ENCODE data around the gene TRIP4.
A peak's percentile ranks its signal among the peaks of the same experiment; 100 is the strongest.
"Not testable (repeated sequence)": the region's sequence is repeated elsewhere in the genome, so short reads cannot be mapped to it uniquely, and the experiment has no call there.

TRIP4 gene

GRCh38 chr15:64387562-64388168, at the start of gene TRIP4:
TSS of gene TRIP4 (plus strand) at chr15:64387836. CDS start at chr15:64387864, 28 bp downstream.
- DNase-seq (ENCODE audit: extremely low read depth, low read depth) = peak; percentile 94
- no peak for TF ChIP-seq CTCF (IDR thresholded peaks at IDR 0.05; ENCODE audit: low read depth, low read length, missing control alignments)
- peak within 1 kb of the TSS; percentile 90 for H3K4me3 ChIP-seq (replicated peaks; ENCODE audit: low read depth, low read length)

- no peak for TF ChIP-seq CTCF (IDR thresholded peaks at IDR 0.05; ENCODE audit: low read depth, low read length, missing control alignments)
Measured at GRCh38 chr15:64340355-64340754, 47.3 kb upstream of the TRIP4 start.

DNA sequence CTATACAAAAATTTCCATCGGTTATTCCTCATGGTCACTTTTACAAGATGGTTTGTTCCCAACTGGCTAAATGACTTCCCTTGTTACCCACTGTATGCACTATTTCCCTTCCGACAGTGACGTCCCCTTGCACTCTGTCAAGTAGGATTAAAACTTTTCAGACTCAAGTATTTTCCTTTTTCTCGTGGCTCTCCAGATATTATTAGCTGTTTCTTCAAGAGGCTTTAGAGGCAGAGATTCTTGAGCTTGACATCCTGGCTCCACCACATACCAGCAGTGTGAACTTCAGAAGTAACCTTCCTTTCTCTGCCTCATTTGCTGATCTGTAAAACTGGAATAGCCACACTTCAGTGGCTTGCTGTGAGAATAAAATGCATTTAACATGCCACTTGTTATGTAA, 45.7 kb upstream of the TRIP4 start:
- DNase-seq (ENCODE audit: extremely low read depth, low read depth) = no peak
- TF ChIP-seq CTCF (IDR thresholded peaks at IDR 0.05; ENCODE audit: low read depth, low read length, missing control alignments) = no peak
- no peak overlapping the region for H3K4me3 ChIP-seq (replicated peaks; ENCODE audit: low read depth, low read length)

More at GRCh38 chr15:64340355-64340754, 47.3 kb upstream of the TRIP4 start:
- H3K4me3 ChIP-seq (replicated peaks; ENCODE audit: low read depth, low read length) = no peak overlapping the region
- no peak for DNase-seq (ENCODE audit: extremely low read depth, low read depth)

- DNase-seq (ENCODE audit: extremely low read depth, low read depth) = no peak
- no peak overlapping the region for H3K4me3 ChIP-seq (replicated peaks; ENCODE audit: low read depth, low read length)
- no peak for TF ChIP-seq CTCF (IDR thresholded peaks at IDR 0.05; ENCODE audit: low read depth, low read length, missing control alignments)
Measured at GRCh38 chr15:64343222-64343621, 44.4 kb upstream of the TRIP4 start.

GRCh38 chr15:64343841-64344240, 43.8 kb upstream of the TRIP4 start:
- TF ChIP-seq CTCF (IDR thresholded peaks at IDR 0.05; ENCODE audit: low read depth, low read length, missing control alignments) = no peak
- H3K4me3 ChIP-seq (replicated peaks; ENCODE audit: low read depth, low read length) = no peak overlapping the region
- no peak for DNase-seq (ENCODE audit: extremely low read depth, low read depth)

GRCh38 chr15:64344651-64345294, 42.9 kb upstream of the TRIP4 start:
- no peak for DNase-seq (ENCODE audit: extremely low read depth, low read depth)
- no peak for TF ChIP-seq CTCF (IDR thresholded peaks at IDR 0.05; ENCODE audit: low read depth, low read length, missing control alignments)
- no peak overlapping the region for H3K4me3 ChIP-seq (replicated peaks; ENCODE audit: low read depth, low read length)

- H3K4me3 ChIP-seq (replicated peaks; ENCODE audit: low read depth, low read length); DNase-seq (ENCODE audit: extremely low read depth, low read depth): not testable (repeated sequence)
Measured at GRCh38 chr15:64346242-64346641, 41.4 kb upstream of the TRIP4 start.

All from HFF-Myc (cell line).